Hematopoietic multipotent progenitor cell treated with erythropoietin and hydrocortisone succinate and interleukin-3 and kit ligand, for 6 days (in vitro differentiated cells): ENCODE results near the gene KNOP1.
A peak's percentile ranks its signal among the peaks of the same experiment; 100 is the strongest.

Experiments
- DNase-seq: peaks from one replicate; pipeline ENCODE4 v3.0.0-alpha.2; 2015

KNOP1 gene

GRCh38 chr16:19717741-19718623 is at the start of gene KNOP1, which contains the start of gene IQCK:
Gene KNOP1 (minus strand): TSS chr16:19718227. CDS start chr16:19715035, 3,192 bp downstream.
Gene IQCK (plus strand): TSS chr16:19718271. CDS start chr16:19718307, 36 bp downstream.
- DNase-seq = peak; percentile 94

GRCh38 chr16:19767497-19767896 is 49.5 kb upstream of the KNOP1 start:
- no peak for DNase-seq

GRCh38 chr16:19766988-19767387 is 49.0 kb upstream of the KNOP1 start:
- no peak for DNase-seq

- DNase-seq = no peak
Observed at GRCh38 chr16:19766554-19766884, 48.5 kb upstream of the KNOP1 start.

- peak; percentile 13 for DNase-seq
Observed at GRCh38 chr16:19765860-19766553, 48.0 kb upstream of the KNOP1 start.

GRCh38 chr16:19760356-19761060 is 42.5 kb upstream of the KNOP1 start:
- no peak for DNase-seq

- DNase-seq = no peak
Observed at GRCh38 chr16:19757762-19758595, 40.0 kb upstream of the KNOP1 start.

GRCh38 chr16:19757026-19757425 is 39.0 kb upstream of the KNOP1 start:
- DNase-seq = no peak

GRCh38 chr16:19755268-19755667 is 37.2 kb upstream of the KNOP1 start:
- no peak for DNase-seq

GRCh38 chr16:19754644-19755036 is 36.6 kb upstream of the KNOP1 start:
- no peak for DNase-seq

- DNase-seq = no peak
Observed at GRCh38 chr16:19753815-19754643, 36.0 kb upstream of the KNOP1 start.

- no peak for DNase-seq
Observed at GRCh38 chr16:19751478-19752385, 33.7 kb upstream of the KNOP1 start.

- no peak for DNase-seq
Observed at GRCh38 chr16:19749571-19750080, 31.6 kb upstream of the KNOP1 start.

GRCh38 chr16:19748389-19749168 is 30.6 kb upstream of the KNOP1 start:
- DNase-seq = no peak

- DNase-seq = peak; percentile 39
Observed at GRCh38 chr16:19746561-19746960, 28.5 kb upstream of the KNOP1 start.

- DNase-seq = no peak
Observed at GRCh38 chr16:19745286-19746010, 27.4 kb upstream of the KNOP1 start.

GRCh38 chr16:19744670-19745069 is 26.6 kb upstream of the KNOP1 start:
- no peak for DNase-seq

- no peak for DNase-seq
Observed at GRCh38 chr16:19743816-19744159, 25.8 kb upstream of the KNOP1 start.

GRCh38 chr16:19741354-19741753 is 23.3 kb upstream of the KNOP1 start:
- DNase-seq = no peak
